ENCODE data around the gene DYNLT3. TPM values are rescaled to one million over a fixed set of nuclear protein-coding genes. Genes with fewer than 3 reads are reported as not detected.

The DYNLT3 gene
- total RNA-seq, 1 donor from 2014 or later: 13.4 TPM

GRCh38 chrX:37888010-37888409, 40.6 kb upstream of the DYNLT3 start:
- no peaks in the 10 kb centered on the region for H3K27me3 Mint-ChIP-seq (ENCODE audit: unreplicated experiment)
- TF ChIP-seq CTCF (IDR thresholded peaks at IDR 0.05; ENCODE audit: unreplicated experiment): no peak
- H3K9me3 Mint-ChIP-seq (ENCODE audit: unreplicated experiment): no peaks in the 10 kb centered on the region
- H3K4me3 Mint-ChIP-seq (ENCODE audit: unreplicated experiment): no peak overlapping the region
- no peaks in the 10 kb centered on the region for H3K36me3 Mint-ChIP-seq (ENCODE audit: low read depth, unreplicated experiment)
- H3K4me1 Mint-ChIP-seq (ENCODE audit: unreplicated experiment): no peaks in the 10 kb centered on the region
- DNase-seq (ENCODE audit: low spot score): no peak
- no peak overlapping the region for H3K27ac Mint-ChIP-seq (ENCODE audit: unreplicated experiment)

- no peaks in the 10 kb centered on the region for H3K9me3 Mint-ChIP-seq (ENCODE audit: unreplicated experiment)
- H3K4me1 Mint-ChIP-seq (ENCODE audit: unreplicated experiment): no peaks in the 10 kb centered on the region
- no peaks in the 10 kb centered on the region for H3K27me3 Mint-ChIP-seq (ENCODE audit: unreplicated experiment)
- H3K27ac Mint-ChIP-seq (ENCODE audit: unreplicated experiment): no peak overlapping the region
- DNase-seq (ENCODE audit: low spot score): no peak
- H3K36me3 Mint-ChIP-seq (ENCODE audit: low read depth, unreplicated experiment): no peaks in the 10 kb centered on the region
- H3K4me3 Mint-ChIP-seq (ENCODE audit: unreplicated experiment): no peak overlapping the region
- no peak for TF ChIP-seq CTCF (IDR thresholded peaks at IDR 0.05; ENCODE audit: unreplicated experiment)
Observed at GRCh38 chrX:37887347-37887746, 40.0 kb upstream of the DYNLT3 start.

- Mint-ChIP-seq H3K4me3 (ENCODE audit: unreplicated experiment) (no peak overlapping the region), H3K27me3 (ENCODE audit: unreplicated experiment) (no peaks in the 10 kb centered on the region), H3K27ac (ENCODE audit: unreplicated experiment) (no peak overlapping the region), H3K9me3 (ENCODE audit: unreplicated experiment) (no peaks in the 10 kb centered on the region), H3K36me3 (ENCODE audit: low read depth, unreplicated experiment) (no peaks in the 10 kb centered on the region), H3K4me1 (ENCODE audit: unreplicated experiment) (no peaks in the 10 kb centered on the region)
- TF ChIP-seq CTCF (IDR thresholded peaks at IDR 0.05; ENCODE audit: unreplicated experiment): no peak
- no peak for DNase-seq (ENCODE audit: low spot score)
Observed at GRCh38 chrX:37883196-37883595, 35.8 kb upstream of the DYNLT3 start.

GRCh38 chrX:37879692-37880091, 32.3 kb upstream of the DYNLT3 start:
- Mint-ChIP-seq H3K27me3 (ENCODE audit: unreplicated experiment) (no peaks in the 10 kb centered on the region), H3K4me3 (ENCODE audit: unreplicated experiment) (no peak overlapping the region), H3K36me3 (ENCODE audit: low read depth, unreplicated experiment) (no peaks in the 10 kb centered on the region), H3K4me1 (ENCODE audit: unreplicated experiment) (no peaks in the 10 kb centered on the region), H3K27ac (ENCODE audit: unreplicated experiment) (no peak overlapping the region), H3K9me3 (ENCODE audit: unreplicated experiment) (no peaks in the 10 kb centered on the region)
- DNase-seq (ENCODE audit: low spot score): no peak
- TF ChIP-seq CTCF (IDR thresholded peaks at IDR 0.05; ENCODE audit: unreplicated experiment): no peak

GRCh38 chrX:37876716-37877115, 29.3 kb upstream of the DYNLT3 start:
- no peaks in the 10 kb centered on the region for H3K9me3 Mint-ChIP-seq (ENCODE audit: unreplicated experiment)

More at GRCh38 chrX:37876716-37877115, 29.3 kb upstream of the DYNLT3 start:
- Mint-ChIP-seq H3K4me1 (ENCODE audit: unreplicated experiment) (no peaks in the 10 kb centered on the region), H3K27ac (ENCODE audit: unreplicated experiment) (no peak overlapping the region), H3K4me3 (ENCODE audit: unreplicated experiment) (no peak overlapping the region), H3K36me3 (ENCODE audit: low read depth, unreplicated experiment) (no peaks in the 10 kb centered on the region), H3K27me3 (ENCODE audit: unreplicated experiment) (no peaks in the 10 kb centered on the region)
- no peak for TF ChIP-seq CTCF (IDR thresholded peaks at IDR 0.05; ENCODE audit: unreplicated experiment)
- no peak for DNase-seq (ENCODE audit: low spot score)

All from endothelial cell (in vitro differentiated cells).